SK-N-SH (cell line): ENCODE results near the gene DNAJC13.

ENCODE experiments used
- CTCF ChIP-seq: fragments of 200-600 bp; sonication (generic); IDR thresholded peaks from 2 replicates; pipeline ENCODE4 v1.6.1; 2017; ENCODE audit warnings: antibody characterized with exemption, mild to moderate bottlenecking, moderate library complexity
- ELF1 ChIP-seq: IDR thresholded peaks from 2 replicates; pipeline ENCODE4 v1.4.0; 2012
- EP300 ChIP-seq, 2 experiments: IDR thresholded peaks; 2 replicates each; pipeline versions ENCODE4 v1.4.0 to v1.6.1; 2012; ENCODE audit warnings: borderline replicate concordance in 1 of 2, low read depth in 1 of 2, low read length in 1 of 2
- EZH2phosphoT487 ChIP-seq: fragments of 200-600 bp; sonication (generic); IDR thresholded peaks from 2 replicates; pipeline ENCODE4 v1.6.1; 2017; ENCODE audit warnings: low read depth, mixed run types, mild to moderate bottlenecking, antibody characterized with exemption, moderate library complexity, borderline replicate concordance
- JUND ChIP-seq: IDR thresholded peaks from 2 replicates; pipeline ENCODE4 v1.4.0; 2012
- MEF2A ChIP-seq: IDR thresholded peaks from 2 replicates; pipeline ENCODE4 v1.4.0; 2012; ENCODE audit warnings: low read depth, borderline replicate concordance
- MXI1 ChIP-seq: IDR thresholded peaks from 2 replicates; pipeline ENCODE4 v1.6.1; 2012; ENCODE audit warnings: mild to moderate bottlenecking, low read depth, low read length, improper control_type of control experiment
- PBX3 ChIP-seq: IDR thresholded peaks from 2 replicates; pipeline ENCODE4; 2012
- REST ChIP-seq: IDR thresholded peaks from 2 replicates; pipeline ENCODE4 v1.6.1; 2012; ENCODE audit warnings: mild to moderate bottlenecking, low read depth, low read length, moderate library complexity
- TCF12 ChIP-seq: IDR thresholded peaks from 2 replicates; pipeline ENCODE4 v1.4.0; 2012
- YY1 ChIP-seq: IDR thresholded peaks from 2 replicates; pipeline ENCODE4 v1.4.0; 2012; ENCODE audit warnings: low read depth, mild to moderate bottlenecking

GRCh38 chr3:132407025-132407424 lies 10.3 kb upstream of the DNAJC13 start:
- TF ChIP-seq MEF2A (no peak), CTCF (no peak), EZH2phosphoT487 (no peak), EP300 (IDR thresholded peaks at IDR 0.05; ENCODE audit: borderline replicate concordance in 1 of 2, low read depth in 1 of 2, low read length in 1 of 2) (no peak), ELF1 (no peak), REST (no peak), PBX3 (no peak), MXI1 (no peak), JUND (no peak), YY1 (no peak), TCF12 (no peak)
